CD4-positive, CD25-positive, alpha-beta regulatory T cell (primary cell): Measurements from ENCODE around the gene TNPO1. TPM values are rescaled to one million over a fixed set of nuclear protein-coding genes. Genes with fewer than 3 reads are reported as not detected.

ENCODE experiments used
- ATAC-seq, 2 donors: fragments of 150-1000 bp; cut with Tn5 transposase; one replicate each; pipeline ENCODE4 v1.10.0; 2021; ENCODE audit warnings: low read depth in 2 of 2, moderate number of reproducible peaks in 2 of 2, moderate library complexity in 1 of 2
- DNase-seq, 3 donors: peaks; one replicate each; pipeline versions ENCODE4 v3.0.0 to v3.0.0-alpha.2; 2012 to 2022; ENCODE audit warnings: mixed read lengths in 1 of 3
- H3K27ac ChIP-seq: one replicate; pipeline ENCODE4 v1.7.0; 2013; ENCODE audit warnings: mild to moderate bottlenecking, low read length; ENCODE audit not compliant: insufficient read depth, poor library complexity, severe bottlenecking
- H3K27me3 ChIP-seq: one replicate; pipeline ENCODE4 v1.7.0; 2013; ENCODE audit warnings: low read length; ENCODE audit not compliant: control insufficient read depth, insufficient read depth
- H3K36me3 ChIP-seq: one replicate; pipeline ENCODE4 v1.7.0; 2013; ENCODE audit warnings: mild to moderate bottlenecking, low read length, moderate library complexity; ENCODE audit not compliant: control insufficient read depth, insufficient read depth
- H3K4me1 ChIP-seq: 2 replicates; pipeline ENCODE4 v1.7.0; 2013; ENCODE audit warnings: mild to moderate bottlenecking, low read length; ENCODE audit not compliant: insufficient read depth, control insufficient read depth, poor library complexity, severe bottlenecking
- H3K4me3 ChIP-seq: one replicate; pipeline ENCODE4 v1.7.0; 2013; ENCODE audit warnings: low read depth, mild to moderate bottlenecking, low read length, moderate library complexity
- H3K9me3 ChIP-seq, 2 experiments: 1 replicate in 1 of 2; 2 replicates in 1 of 2; pipeline ENCODE4 v1.7.0; 2013; ENCODE audit warnings: low read length in 2 of 2, mild to moderate bottlenecking in 1 of 2, moderate library complexity in 1 of 2; ENCODE audit not compliant: control insufficient read depth in 2 of 2
- H3K27ac Mint-ChIP-seq, 3 donors: one replicate each; pipeline ENCODE4 v1.8.0; 2020 to 2022; ENCODE audit warnings: mild to moderate bottlenecking in 3 of 3, mixed read lengths in 3 of 3, moderate library complexity in 2 of 3
- H3K27me3 Mint-ChIP-seq: one replicate; pipeline ENCODE4 v1.8.0; 2022; ENCODE audit warnings: mild to moderate bottlenecking, mixed read lengths
- H3K36me3 Mint-ChIP-seq: one replicate; pipeline ENCODE4 v1.8.0; 2020; ENCODE audit warnings: mixed read lengths
- H3K4me1 Mint-ChIP-seq, 4 donors: one replicate each; pipeline ENCODE4 v1.8.0; 2020 to 2022; ENCODE audit warnings: mixed read lengths in 4 of 4, mild to moderate bottlenecking in 1 of 4
- H3K4me3 Mint-ChIP-seq, 4 donors: one replicate each; pipeline ENCODE4 v1.8.0; 2020 to 2022; ENCODE audit warnings: mild to moderate bottlenecking in 4 of 4, mixed read lengths in 4 of 4, moderate library complexity in 3 of 4
- H3K9me3 Mint-ChIP-seq, 7 donors: one replicate each; pipeline ENCODE4 v1.8.0; 2020 to 2022; ENCODE audit warnings: mixed read lengths in 7 of 7, mild to moderate bottlenecking in 3 of 7, moderate library complexity in 2 of 7
- polyA plus RNA-seq, 4 donors: library from polyadenylated mRNA; unstranded; fragments of 300-500 nt; fragmentation: Illumina TruSeq; gene quantifications; one replicate each; pipeline ENCODE4 v1.2.3, GENCODE V29; 2021
- total RNA-seq: library from RNA; stranded (reverse); gene quantifications from one replicate; pipeline ENCODE4 v1.2.3, GENCODE V29; 2022

Gene TNPO1
- total and polyA plus RNA-seq, 5 donors from 2014 or later = 38.5 to 71.0 (median 44.7) TPM

DNA sequence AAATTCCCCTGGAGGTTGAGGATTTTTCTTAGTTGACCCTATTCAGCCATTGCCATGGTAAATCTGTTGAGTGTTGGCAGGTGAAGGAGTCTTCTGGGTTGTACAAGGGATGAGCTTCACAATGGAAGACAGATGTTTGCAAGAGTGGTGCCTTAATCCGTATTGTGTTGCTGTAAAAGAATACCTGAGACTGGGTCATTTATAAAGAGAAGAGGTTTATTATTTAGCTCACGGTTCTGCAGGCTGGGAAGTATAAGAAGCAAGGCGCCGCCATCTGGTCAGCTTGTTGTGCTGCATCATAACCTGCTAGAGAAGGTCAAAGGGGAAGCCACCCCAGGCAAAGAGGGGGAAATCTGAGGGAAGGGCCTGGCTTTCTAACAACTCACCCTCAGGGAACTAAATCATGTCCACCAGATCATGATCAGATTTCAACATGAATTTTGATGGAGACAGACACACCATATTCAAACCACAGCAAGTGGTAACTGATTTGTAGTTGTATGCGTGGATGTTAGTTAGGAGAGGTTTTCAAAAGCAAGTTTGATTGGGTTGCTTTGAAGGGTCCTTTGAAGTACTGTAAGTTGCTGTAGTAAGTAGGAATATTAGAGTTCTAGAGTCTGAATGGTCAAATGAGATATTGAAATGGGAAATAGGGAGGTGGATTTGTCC is 2.5 kb downstream of the TNPO1 start:
- Mint-ChIP-seq H3K4me1 (peaks cover 0 to 33% (median 17%) of the 10 kb centered on the region in 4 donors), H3K36me3 (no peaks in the 10 kb centered on the region), H3K4me3 (peak overlapping the region; percentile 1 to 66 (median 26)), H3K27ac (peak overlapping the region in 1 of 3 donors; percentile 5), H3K27me3 (peaks cover under 1% of the 10 kb centered on the region), H3K9me3 (no peaks in the 10 kb centered on the region)
- Histone ChIP-seq H3K4me1 (peaks cover 18% of the 10 kb centered on the region), H3K27ac (no peak overlapping the region), H3K36me3 (no peaks in the 10 kb centered on the region), H3K4me3 (no peak overlapping the region), H3K9me3 (no peaks in the 10 kb centered on the region), H3K27me3 (peaks cover 3% of the 10 kb centered on the region)
- ATAC-seq = peak in 1 of 2 donors; percentile 26
- DNase-seq = peak; percentile 21 to 74 (median 39)

DNA sequence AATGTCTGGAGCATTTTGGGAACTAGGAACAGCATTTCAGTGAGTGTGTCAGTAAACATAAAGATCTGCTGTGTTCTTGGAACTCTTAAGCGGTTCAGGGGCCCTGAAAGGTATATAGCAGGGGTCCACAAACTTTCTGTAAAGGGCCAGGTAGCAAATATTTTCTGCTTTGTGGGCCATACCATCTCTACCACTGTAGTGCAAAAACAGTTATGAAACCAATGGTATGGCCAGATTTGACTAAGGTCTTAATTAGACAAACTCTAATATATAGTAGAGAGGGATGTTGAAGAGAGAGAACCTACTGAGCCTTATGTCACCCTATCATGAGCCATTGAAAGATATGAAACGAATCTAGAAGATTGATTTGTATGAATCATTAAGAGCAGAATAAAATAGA is 5.3 kb downstream of the TNPO1 start:
- H3K9me3 Mint-ChIP-seq = no peaks in the 10 kb centered on the region
- H3K36me3 Mint-ChIP-seq = no peaks in the 10 kb centered on the region
- no peak overlapping the region for H3K4me3 ChIP-seq
- H3K4me3 Mint-ChIP-seq = no peak overlapping the region
- H3K27ac ChIP-seq = no peak overlapping the region
- DNase-seq (no peak), ATAC-seq (no peak)
- H3K9me3 ChIP-seq = no peaks in the 10 kb centered on the region
- H3K27ac Mint-ChIP-seq = no peak overlapping the region
- peaks cover 0 to 30% (median 14%) of the 10 kb centered on the region in 4 donors for H3K4me1 Mint-ChIP-seq
- H3K27me3 Mint-ChIP-seq = no peaks in the 10 kb centered on the region
- no peaks in the 10 kb centered on the region for H3K36me3 ChIP-seq
- peaks cover 8% of the 10 kb centered on the region for H3K4me1 ChIP-seq
- no peaks in the 10 kb centered on the region for H3K27me3 ChIP-seq

DNA sequence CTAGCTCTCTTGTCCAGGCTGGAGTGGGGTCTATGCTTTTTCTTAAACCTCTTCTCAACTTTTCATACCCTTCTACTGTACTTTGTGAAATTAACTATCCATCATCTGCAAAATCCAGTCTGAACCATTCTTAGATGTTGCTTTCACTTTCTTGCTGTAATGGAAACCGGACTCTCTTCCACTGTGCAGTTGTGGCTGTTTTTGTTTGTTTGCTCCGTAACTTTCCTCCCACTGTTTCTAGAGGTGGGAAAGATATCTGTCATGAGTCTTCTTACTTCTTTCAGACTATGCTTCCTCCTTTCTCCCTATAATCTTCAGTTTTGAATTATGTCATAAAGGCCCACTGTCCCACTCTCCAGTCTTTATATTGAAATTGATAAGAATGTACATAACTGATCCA is 6.5 kb downstream of the TNPO1 start:
- Mint-ChIP-seq H3K27ac (no peak overlapping the region), H3K9me3 (no peaks in the 10 kb centered on the region), H3K4me3 (no peak overlapping the region), H3K27me3 (no peaks in the 10 kb centered on the region), H3K36me3 (no peaks in the 10 kb centered on the region), H3K4me1 (peaks cover 0 to 19% (median 5%) of the 10 kb centered on the region in 4 donors)
- H3K27me3 ChIP-seq = no peaks in the 10 kb centered on the region
- no peaks in the 10 kb centered on the region for H3K36me3 ChIP-seq
- no peaks in the 10 kb centered on the region for H3K9me3 ChIP-seq
- no peaks in the 10 kb centered on the region for H3K4me1 ChIP-seq
- no peak overlapping the region for H3K27ac ChIP-seq
- DNase-seq = no peak
- H3K4me3 ChIP-seq = no peak overlapping the region
- no peak for ATAC-seq

DNA sequence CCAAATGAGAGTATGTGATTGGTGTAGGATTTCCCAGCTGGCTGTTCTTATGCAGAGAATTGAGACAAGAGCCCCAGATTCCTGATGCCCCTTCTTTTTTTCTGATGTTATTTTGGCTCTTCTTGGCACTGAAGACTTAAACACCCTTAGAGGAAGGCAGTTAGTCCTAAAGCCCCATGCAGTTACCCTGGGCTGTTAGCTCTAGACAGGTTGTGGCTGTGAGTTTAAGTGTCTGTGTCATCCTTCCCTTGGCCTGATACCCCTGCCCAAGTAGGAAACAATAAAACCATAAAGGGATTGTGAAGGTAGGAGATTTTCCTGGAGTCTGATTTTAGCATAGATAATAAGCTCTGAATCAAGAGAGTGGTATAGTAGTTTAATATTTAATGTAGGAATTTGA is 13.2 kb downstream of the TNPO1 start:
- H3K27ac ChIP-seq = no peak overlapping the region
- ATAC-seq (no peak), DNase-seq (no peak)
- no peaks in the 10 kb centered on the region for H3K9me3 ChIP-seq
- no peaks in the 10 kb centered on the region for H3K36me3 Mint-ChIP-seq
- H3K27ac Mint-ChIP-seq = no peak overlapping the region
- H3K27me3 Mint-ChIP-seq = no peaks in the 10 kb centered on the region
- H3K9me3 Mint-ChIP-seq = peaks cover 0 to 2% (median 0%) of the 10 kb centered on the region in 7 donors
- no peaks in the 10 kb centered on the region for H3K27me3 ChIP-seq
- H3K4me3 ChIP-seq = no peak overlapping the region
- no peak overlapping the region for H3K4me3 Mint-ChIP-seq
- H3K4me1 Mint-ChIP-seq = peaks cover 0 to 5% (median 5%) of the 10 kb centered on the region in 4 donors
- no peaks in the 10 kb centered on the region for H3K4me1 ChIP-seq
- no peaks in the 10 kb centered on the region for H3K36me3 ChIP-seq

DNA sequence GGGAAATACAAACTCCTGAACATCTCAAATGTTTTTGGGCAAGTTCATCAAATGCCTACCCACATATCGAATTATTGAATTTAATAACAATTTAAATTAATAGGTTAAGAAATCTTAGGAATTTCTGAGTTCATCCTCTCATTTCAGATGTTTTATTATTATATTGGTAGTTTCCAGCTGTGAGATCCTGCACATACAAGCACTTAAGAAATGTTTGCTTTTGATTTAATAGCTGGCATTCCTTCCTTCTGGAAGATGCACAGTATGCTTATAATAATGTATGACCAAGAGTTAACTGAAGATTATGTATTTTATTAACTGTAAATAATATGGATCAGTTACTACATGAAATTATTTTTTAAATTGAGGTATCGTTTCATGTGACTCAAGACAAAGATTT is 13.9 kb downstream of the TNPO1 start:
- DNase-seq = no peak

DNA sequence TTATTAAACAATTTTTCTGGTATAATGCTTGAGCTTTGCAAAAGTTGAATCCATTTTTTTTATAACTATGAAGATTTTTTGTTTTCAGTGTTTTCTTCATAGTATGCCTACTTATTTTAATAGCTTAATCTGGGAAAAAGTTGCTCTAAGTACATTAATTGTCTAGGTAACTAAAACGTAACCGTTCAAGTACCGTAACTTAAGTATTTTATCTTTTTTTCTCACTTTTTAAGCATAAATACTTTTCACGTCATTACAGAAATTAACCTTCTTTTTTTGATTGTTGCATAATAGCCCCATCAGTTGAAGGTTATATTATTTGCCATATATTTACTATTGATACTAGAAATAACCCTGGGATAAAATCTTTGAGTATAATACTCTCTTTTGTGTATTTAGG is 15.2 kb downstream of the TNPO1 start:
- no peaks in the 10 kb centered on the region for H3K27me3 ChIP-seq
- ATAC-seq = no peak
- H3K9me3 Mint-ChIP-seq = peaks cover 0 to 2% (median 0%) of the 10 kb centered on the region in 7 donors

More for the DNA sequence above, 13.9 kb downstream of the TNPO1 start:
- Histone ChIP-seq H3K36me3 (no peaks in the 10 kb centered on the region), H3K27ac (no peak overlapping the region), H3K4me3 (no peak overlapping the region), H3K4me1 (no peaks in the 10 kb centered on the region), H3K9me3 (no peaks in the 10 kb centered on the region), H3K27me3 (no peaks in the 10 kb centered on the region)
- Mint-ChIP-seq H3K4me3 (no peak overlapping the region), H3K27me3 (no peaks in the 10 kb centered on the region), H3K9me3 (peaks cover 0 to 2% (median 0%) of the 10 kb centered on the region in 7 donors), H3K27ac (no peak overlapping the region), H3K36me3 (no peaks in the 10 kb centered on the region), H3K4me1 (peaks cover 0 to 5% (median 5%) of the 10 kb centered on the region in 4 donors)
- ATAC-seq = no peak

DNA sequence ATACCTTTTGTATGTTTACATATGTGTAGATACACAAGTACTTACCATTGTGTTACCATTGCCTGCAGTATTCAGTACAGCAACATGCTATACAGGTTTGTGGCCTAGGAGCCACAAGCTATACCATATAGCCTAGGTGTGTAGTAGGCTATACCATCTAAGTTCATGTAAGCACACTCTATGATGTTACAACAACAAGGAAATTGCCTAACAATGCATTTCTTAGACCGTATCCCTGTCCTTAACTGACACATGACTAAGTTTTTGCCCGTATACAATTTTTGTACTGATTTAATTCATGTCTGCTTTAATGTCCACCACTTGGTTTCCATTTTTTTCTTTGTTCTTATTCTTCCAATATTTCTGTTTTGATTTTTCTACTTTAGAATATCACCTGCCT is 18.5 kb downstream of the TNPO1 start:
- peaks cover 0 to 2% (median 0%) of the 10 kb centered on the region in 7 donors for H3K9me3 Mint-ChIP-seq
- no peak overlapping the region for H3K27ac Mint-ChIP-seq
- Histone ChIP-seq H3K4me1 (no peaks in the 10 kb centered on the region), H3K27ac (no peak overlapping the region), H3K36me3 (no peaks in the 10 kb centered on the region), H3K4me3 (no peak overlapping the region), H3K27me3 (peaks cover 5% of the 10 kb centered on the region), H3K9me3 (no peaks in the 10 kb centered on the region)
- ATAC-seq = no peak
- H3K27me3 Mint-ChIP-seq = peaks cover 10% of the 10 kb centered on the region
- no peak overlapping the region for H3K4me3 Mint-ChIP-seq
- DNase-seq = no peak
- no peaks in the 10 kb centered on the region for H3K36me3 Mint-ChIP-seq
- H3K4me1 Mint-ChIP-seq = peaks cover 0 to 7% (median 3%) of the 10 kb centered on the region in 4 donors

More for the DNA sequence above, 15.2 kb downstream of the TNPO1 start:
- Histone ChIP-seq H3K4me1 (no peaks in the 10 kb centered on the region), H3K27ac (no peak overlapping the region), H3K9me3 (no peaks in the 10 kb centered on the region), H3K36me3 (no peaks in the 10 kb centered on the region), H3K4me3 (no peak overlapping the region)
- Mint-ChIP-seq H3K27me3 (no peaks in the 10 kb centered on the region), H3K36me3 (no peaks in the 10 kb centered on the region), H3K4me3 (no peak overlapping the region), H3K4me1 (peaks cover 0 to 7% (median 5%) of the 10 kb centered on the region in 4 donors), H3K27ac (no peak overlapping the region)
- no peak for DNase-seq

DNA sequence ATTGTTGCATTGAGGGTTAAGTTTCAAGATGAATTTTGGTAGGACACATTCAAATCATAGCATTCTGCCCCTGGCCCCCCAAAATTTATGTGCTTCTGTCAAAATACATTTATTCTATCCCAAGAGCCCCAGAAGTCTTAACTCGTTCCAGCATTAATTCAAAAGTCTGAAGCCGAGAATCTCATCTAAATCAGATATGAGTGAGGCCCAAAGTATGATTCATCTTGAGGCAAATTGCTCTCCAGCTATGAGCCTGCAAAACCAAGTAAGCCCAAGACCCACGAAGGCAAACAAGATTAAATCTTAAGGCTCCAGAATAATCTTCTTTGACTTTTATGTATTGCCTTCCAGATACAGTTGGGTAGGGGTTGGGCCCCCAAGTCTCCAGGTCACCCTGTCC is 19.2 kb downstream of the TNPO1 start:
- DNase-seq (no peak), ATAC-seq (no peak)
- Histone ChIP-seq H3K27ac (no peak overlapping the region), H3K27me3 (peaks cover 5% of the 10 kb centered on the region), H3K9me3 (no peaks in the 10 kb centered on the region), H3K4me3 (no peak overlapping the region), H3K4me1 (no peaks in the 10 kb centered on the region), H3K36me3 (no peaks in the 10 kb centered on the region)
- Mint-ChIP-seq H3K27ac (no peak overlapping the region), H3K4me1 (peaks cover 0 to 7% (median 3%) of the 10 kb centered on the region in 4 donors), H3K27me3 (peaks cover 15% of the 10 kb centered on the region), H3K9me3 (peaks cover 0 to 2% (median 0%) of the 10 kb centered on the region in 7 donors), H3K4me3 (no peak overlapping the region), H3K36me3 (no peaks in the 10 kb centered on the region)
